H1 (cell line): ENCODE data around the gene AIF1L. TPM values are rescaled to one million over a fixed set of nuclear protein-coding genes. Genes with fewer than 3 reads are reported as not detected.

ENCODE experiments used
- ATF3 ChIP-seq: IDR thresholded peaks from 2 replicates; pipeline ENCODE4 v1.6.1; 2011; ENCODE audit warnings: low read depth, mild to moderate bottlenecking, low read length; ENCODE audit not compliant: insufficient read depth
- CTCF ChIP-seq, 3 experiments: IDR thresholded peaks; 1 replicate in 2 of 3; 2 replicates in 1 of 3; pipeline versions ENCODE4 v1.5.1 to v1.6.1; 2011; ENCODE audit warnings: low read length in 3 of 3, mild to moderate bottlenecking in 3 of 3, inconsistent platforms in 2 of 3, low read depth in 1 of 3, moderate library complexity in 1 of 3; ENCODE audit not compliant: insufficient read depth in 1 of 3; ENCODE audit errors: control extremely low read depth in 1 of 3
- KDM5A ChIP-seq: fragments of 200-600 bp; IDR thresholded peaks from 2 replicates; pipeline ENCODE4 v1.7.1; 2012; ENCODE audit warnings: mild to moderate bottlenecking, low read length, inconsistent platforms, mixed read lengths
- MAX ChIP-seq: IDR thresholded peaks from 2 replicates; pipeline ENCODE4 v1.6.1; 2012; ENCODE audit warnings: inconsistent platforms
- polyA plus RNA-seq, 7 experiments: library from polyadenylated mRNA; depleted of rRNA in 3 of 7; stranded (reverse) in 5 of 7; unstranded in 2 of 7; fragments of >200 nt in 5 of 7; fragments of 200-250 nt in 2 of 7; gene quantifications; 1 replicate in 5 of 7; 2 replicates in 1 of 7; 4 replicates in 1 of 7; pipeline versions ENCODE4 v1.2.1 to v1.2.3, GENCODE V29; 2011 to 2013; ENCODE audit warnings: missing spikeins in 2 of 7, mixed read lengths in 2 of 7
- total RNA-seq: library from RNA; stranded (reverse); fragmentation: NEBNext Ultra II Directional; extraction: Animal tissue kit (Norgen Biotek cat#: 25700); gene quantifications from 2 replicates; pipeline ENCODE4 v1.2.1, GENCODE V29; 2021

The AIF1L gene
- total and polyA plus RNA-seq, 2 of the 8 experiments (the other 6 are each of a cell fraction or from before 2014, with no cell fraction given) = 70.7 to 149 TPM

- TF ChIP-seq CTCF (IDR thresholded peaks at IDR 0.05; ENCODE audit: control extremely low read depth in 1 of 3, insufficient read depth in 1 of 3, low read depth in 1 of 3, low read length in 3 of 3) = no peak
- no peak for TF ChIP-seq ATF3
- TF ChIP-seq KDM5A = no peak
- TF ChIP-seq MAX = no peak
Observed at GRCh38 chr9:131048332-131048731, 48.0 kb upstream of the AIF1L start (continued).
